CD14-positive monocyte (primary cell): ENCODE results near the gene PROB1. TPM values are rescaled to one million over a fixed set of nuclear protein-coding genes. Genes with fewer than 3 reads are reported as not detected.
A peak's percentile ranks its signal among the peaks of the same experiment; 100 is the strongest.

Source experiments
- DNase-seq, 3 donors: peaks; one replicate each; pipeline ENCODE4 v3.0.0-alpha.2; 2011 to 2022
- H2AFZ ChIP-seq: 2 replicates; pipeline ENCODE4 v1.6.0; 2012; ENCODE audit warnings: mild to moderate bottlenecking, low read depth, low read length, inconsistent platforms; ENCODE audit not compliant: insufficient read depth, poor library complexity, severe bottlenecking
- H3K27ac ChIP-seq, 2 donors: 1 replicate in 1 of 2; 2 replicates in 1 of 2; pipeline ENCODE4 v1.5.1; 2012 to 2013; ENCODE audit warnings: low read length in 2 of 2, control low read depth in 1 of 2, inconsistent platforms in 1 of 2, low read depth in 1 of 2, mild to moderate bottlenecking in 1 of 2
- H3K27me3 ChIP-seq, 2 donors: one replicate each; pipeline versions ENCODE4 v1.6.0 to v1.6.1; 2011 to 2013; ENCODE audit warnings: low read length in 2 of 2; ENCODE audit not compliant: control insufficient read depth in 2 of 2, insufficient read depth in 2 of 2
- H3K36me3 ChIP-seq, 2 donors: replicated peaks in 1 of 2; 1 replicate in 1 of 2; 2 replicates in 1 of 2; pipeline versions ENCODE4 v1.5.1 to v1.6.1; 2012 to 2013; ENCODE audit warnings: low read length in 2 of 2, control low read depth in 1 of 2, inconsistent platforms in 1 of 2, mild to moderate bottlenecking in 1 of 2; ENCODE audit not compliant: insufficient read depth in 2 of 2, control insufficient read depth in 1 of 2
- H3K4me1 ChIP-seq, 2 donors: 1 replicate in 1 of 2; 2 replicates in 1 of 2; pipeline versions ENCODE4 v1.5.1 to v1.6.1; 2012 to 2013; ENCODE audit warnings: low read length in 2 of 2, control low read depth in 1 of 2, inconsistent platforms in 1 of 2, mild to moderate bottlenecking in 1 of 2, moderate library complexity in 1 of 2; ENCODE audit not compliant: insufficient read depth in 2 of 2, control insufficient read depth in 1 of 2
- H3K4me2 ChIP-seq: replicated peaks from 2 replicates; pipeline ENCODE3; 2012; ENCODE audit warnings: low read length, moderate library complexity, mild to moderate bottlenecking; ENCODE audit not compliant: poor library complexity, severe bottlenecking; ENCODE audit errors: extremely low read depth
- H3K4me3 ChIP-seq, 3 experiments: fragments of 200-600 bp in 1 of 3; sonication (generic) in 1 of 3; replicated peaks in 1 of 3; 1 replicate in 2 of 3; 2 replicates in 1 of 3; pipeline ENCODE4 v1.5.1; 2011 to 2013; ENCODE audit warnings: low read length in 3 of 3, mild to moderate bottlenecking in 3 of 3, control low read depth in 2 of 3, low read depth in 2 of 3, inconsistent platforms in 1 of 3, moderate library complexity in 1 of 3
- H3K79me2 ChIP-seq: 2 replicates; pipeline ENCODE4 v1.6.0; 2012; ENCODE audit warnings: mild to moderate bottlenecking, control low read depth, inconsistent platforms, low read length, moderate library complexity; ENCODE audit not compliant: insufficient read depth
- H3K9ac ChIP-seq: 2 replicates; pipeline ENCODE4 v1.6.0; 2017; ENCODE audit warnings: low read length, mild to moderate bottlenecking; ENCODE audit not compliant: insufficient read depth, poor library complexity, severe bottlenecking
- H3K9me3 ChIP-seq, 2 donors: replicated peaks in 1 of 2; 1 replicate in 1 of 2; 2 replicates in 1 of 2; pipeline versions ENCODE4 v1.5.1 to v1.6.1; 2012 to 2013; ENCODE audit warnings: low read length in 2 of 2, control low read depth in 1 of 2; ENCODE audit not compliant: control insufficient read depth in 1 of 2, insufficient read depth in 1 of 2
- H4K20me1 ChIP-seq: 2 replicates; pipeline ENCODE4 v1.6.0; 2012; ENCODE audit warnings: mild to moderate bottlenecking, low read length, control low read depth, moderate library complexity; ENCODE audit not compliant: insufficient read depth
- H3K27ac Mint-ChIP-seq, 7 donors: one replicate each; pipeline ENCODE4 v1.8.0; 2020; ENCODE audit warnings: mild to moderate bottlenecking in 7 of 7, mixed read lengths in 7 of 7, moderate library complexity in 6 of 7, inconsistent platforms in 2 of 7
- H3K27me3 Mint-ChIP-seq, 3 donors: one replicate each; pipeline ENCODE4 v1.8.0; 2021 to 2022; ENCODE audit warnings: low read depth in 3 of 3, mild to moderate bottlenecking in 3 of 3, mixed read lengths in 3 of 3, moderate library complexity in 3 of 3, inconsistent platforms in 1 of 3
- H3K36me3 Mint-ChIP-seq, 2 donors: one replicate each; pipeline ENCODE4 v1.8.0; 2020; ENCODE audit warnings: mixed read lengths in 2 of 2, inconsistent platforms in 1 of 2, mild to moderate bottlenecking in 1 of 2
- H3K4me1 Mint-ChIP-seq: one replicate; pipeline ENCODE4 v1.8.0; 2020; ENCODE audit warnings: mild to moderate bottlenecking, mixed read lengths
- H3K4me3 Mint-ChIP-seq, 2 donors: one replicate each; pipeline ENCODE4 v1.8.0; 2020; ENCODE audit warnings: mild to moderate bottlenecking in 2 of 2, mixed read lengths in 2 of 2, moderate library complexity in 1 of 2
- H3K9me3 Mint-ChIP-seq, 7 donors: one replicate each; pipeline ENCODE4 v1.8.0; 2020 to 2022; ENCODE audit warnings: mixed read lengths in 7 of 7, mild to moderate bottlenecking in 6 of 7, moderate library complexity in 6 of 7, inconsistent platforms in 2 of 7
- CTCF ChIP-seq: fragments of 200-600 bp; IDR thresholded peaks from one replicate; pipeline ENCODE4 v1.8.0; 2022; ENCODE audit warnings: antibody characterized with exemption, mild to moderate bottlenecking
- WGBS: methylation state at CpG from one replicate; pipeline ENCODE4 v1.1.5; 2013; ENCODE audit warnings: missing lambda C conversion rate; ENCODE audit not compliant: insufficient coverage; 5-methylcytosine and 5-hydroxymethylcytosine counted together
- intact Hi-C, 2 donors: fragments of 100-400 bp; cut with micrococcal nuclease; formaldehyde crosslinking; loops; one replicate each; pipeline versions ENCODE4 v1.15.0 to v1.15.1; 2023
- polyA plus RNA-seq, 3 donors: library from polyadenylated mRNA; depleted of rRNA in 1 of 3; unstranded in 2 of 3; stranded (reverse) in 1 of 3; fragments of 300-500 nt in 2 of 3; fragments of >200 nt in 1 of 3; fragmentation: Illumina TruSeq in 2 of 3; gene quantifications; 1 replicate in 2 of 3; 2 replicates in 1 of 3; pipeline ENCODE4 v1.2.3, GENCODE V29; 2012 to 2021

The PROB1 gene
- polyA plus RNA-seq, 3 donors, result 0.05 to 0.11 TPM; not detected in 1

GRCh38 chr5:139364466-139364865 is 30.4 kb downstream of the PROB1 start:
- H3K4me3 Mint-ChIP-seq, result no peak overlapping the region
- H3K4me1 Mint-ChIP-seq, result no peaks in the 10 kb centered on the region
- Histone ChIP-seq H3K27me3 (no peaks in the 10 kb centered on the region), H3K4me2 (no peak overlapping the region), H2AFZ (no peak overlapping the region), H3K9ac (no peak overlapping the region), H3K4me1 (no peaks in the 10 kb centered on the region), H3K4me3 (no peak overlapping the region), H3K27ac (no peak overlapping the region), H3K36me3 (peaks cover 55 to 62% of the 10 kb centered on the region in 2 donors), H3K79me2 (peaks cover 32% of the 10 kb centered on the region), H3K9me3 (no peaks in the 10 kb centered on the region), H4K20me1 (peaks cover 51% of the 10 kb centered on the region)
- no peak for DNase-seq
- H3K36me3 Mint-ChIP-seq, result peaks cover 50 to 71% of the 10 kb centered on the region in 2 donors
- peaks cover 0 to under 1% (median 0%) of the 10 kb centered on the region in 7 donors for H3K9me3 Mint-ChIP-seq
- peak overlapping the region in 2 of 7 donors; percentile 26 to 73 for H3K27ac Mint-ChIP-seq
- intact Hi-C loops, result no loop called here
- WGBS, result no CpG with 5 or more reads among the region's 2 CpGs
- no peak for TF ChIP-seq CTCF
- H3K27me3 Mint-ChIP-seq, result no peaks in the 10 kb centered on the region

- H3K4me1 ChIP-seq, result no peaks in the 10 kb centered on the region
- peak overlapping the region in 2 of 7 donors; percentile 38 to 72 for H3K27ac Mint-ChIP-seq
- H3K4me3 ChIP-seq, result no peak overlapping the region
- WGBS, result 100% methylated on average over 1 of the region's 2 CpGs
- TF ChIP-seq CTCF, result no peak
- H3K4me2 ChIP-seq, result no peak overlapping the region
- H3K4me1 Mint-ChIP-seq, result no peaks in the 10 kb centered on the region
- no peaks in the 10 kb centered on the region for H3K9me3 ChIP-seq
- intact Hi-C loops, result no loop called here
- H3K27ac ChIP-seq, result no peak overlapping the region
- no peak overlapping the region for H3K9ac ChIP-seq
- no peak overlapping the region for H3K4me3 Mint-ChIP-seq
- peaks cover 38% of the 10 kb centered on the region for H3K79me2 ChIP-seq
- H3K9me3 Mint-ChIP-seq, result no peaks in the 10 kb centered on the region
- H2AFZ ChIP-seq, result no peak overlapping the region
- DNase-seq, result no peak
- peaks cover 47 to 70% of the 10 kb centered on the region in 2 donors for H3K36me3 Mint-ChIP-seq
- peaks cover 50 to 58% of the 10 kb centered on the region in 2 donors for H3K36me3 ChIP-seq
- H4K20me1 ChIP-seq, result peaks cover 56% of the 10 kb centered on the region
- H3K27me3 Mint-ChIP-seq, result no peaks in the 10 kb centered on the region
- no peaks in the 10 kb centered on the region for H3K27me3 ChIP-seq
Observed at GRCh38 chr5:139363937-139364336, 31.0 kb downstream of the PROB1 start.
